ENCODE data around the gene KIFAP3. TPM values are rescaled to one million over a fixed set of nuclear protein-coding genes. Genes with fewer than 3 reads are reported as not detected.
"Not testable (repeated sequence)": the region's sequence is repeated elsewhere in the genome, so short reads cannot be mapped to it uniquely, and the experiment has no call there.

The KIFAP3 gene
- total and polyA plus RNA-seq, 4 donors, result 4.5 to 11.1 (median 6.9) TPM

DNA sequence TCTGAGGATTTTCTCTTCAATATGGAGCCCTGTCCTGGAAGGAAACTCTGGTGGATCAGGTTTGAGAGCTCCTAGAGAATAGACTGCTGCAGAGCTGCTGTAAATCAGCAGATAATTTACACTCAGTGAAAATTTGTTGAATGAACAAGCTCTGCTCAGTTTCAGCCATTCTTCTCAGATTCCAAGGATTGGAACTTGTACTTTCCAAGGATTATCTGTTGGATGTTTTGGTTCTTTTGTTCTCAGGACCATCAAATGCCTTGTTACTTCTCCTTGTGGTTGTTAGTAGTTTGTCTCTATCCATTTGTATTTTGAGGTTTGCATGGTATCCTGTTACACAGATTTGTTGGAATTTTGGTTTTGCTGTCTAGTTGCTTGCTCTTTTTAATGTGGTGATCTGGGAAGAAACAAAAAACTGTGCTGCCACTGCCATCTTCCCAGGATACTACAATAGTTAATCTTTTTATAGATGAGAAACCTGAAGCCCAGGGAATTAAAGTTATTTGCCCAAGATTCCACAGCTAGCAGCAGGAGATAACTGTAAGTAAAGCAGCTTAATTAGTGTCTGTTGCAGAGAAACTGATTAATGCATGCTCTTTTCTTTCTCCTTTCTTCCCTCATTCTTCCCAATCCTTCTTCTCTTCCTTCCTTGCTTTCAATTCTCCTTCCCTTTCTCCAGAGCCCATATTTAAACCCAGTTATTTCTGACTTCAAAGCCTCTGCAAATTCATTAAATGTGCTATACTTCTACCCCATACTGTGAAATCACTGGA, 21.7 kb upstream of the KIFAP3 start:
- TF ChIP-seq FOXA2 (IDR thresholded peaks at IDR 0.05), result no peak
- Histone ChIP-seq H3K9ac (ENCODE audit: low read depth in 1 of 2, low read length in 2 of 2) (no peak overlapping the region), H3K4me3 (ENCODE audit: low read depth in 1 of 3, low read length in 3 of 3) (no peak overlapping the region), H3K4me1 (ENCODE audit: control insufficient read depth in 4 of 4, insufficient read depth in 4 of 4, low read length in 3 of 4) (no peaks in the 10 kb centered on the region), H3K27ac (ENCODE audit: low read depth in 1 of 2, low read length in 2 of 2) (no peak overlapping the region), H3K36me3 (ENCODE audit: control insufficient read depth in 4 of 4, insufficient read depth in 3 of 4, low read depth in 1 of 4, low read length in 3 of 4) (no peaks in the 10 kb centered on the region), H3K27me3 (ENCODE audit: control insufficient read depth in 4 of 4, insufficient read depth in 4 of 4, low read length in 3 of 4) (peaks cover 0 to 5% (median 2%) of the 10 kb centered on the region in 4 donors), H3K9me3 (ENCODE audit: control insufficient read depth in 4 of 4, low read length in 3 of 4) (no peaks in the 10 kb centered on the region)
- DNase-seq (ENCODE audit: low spot score), result no peak

DNA sequence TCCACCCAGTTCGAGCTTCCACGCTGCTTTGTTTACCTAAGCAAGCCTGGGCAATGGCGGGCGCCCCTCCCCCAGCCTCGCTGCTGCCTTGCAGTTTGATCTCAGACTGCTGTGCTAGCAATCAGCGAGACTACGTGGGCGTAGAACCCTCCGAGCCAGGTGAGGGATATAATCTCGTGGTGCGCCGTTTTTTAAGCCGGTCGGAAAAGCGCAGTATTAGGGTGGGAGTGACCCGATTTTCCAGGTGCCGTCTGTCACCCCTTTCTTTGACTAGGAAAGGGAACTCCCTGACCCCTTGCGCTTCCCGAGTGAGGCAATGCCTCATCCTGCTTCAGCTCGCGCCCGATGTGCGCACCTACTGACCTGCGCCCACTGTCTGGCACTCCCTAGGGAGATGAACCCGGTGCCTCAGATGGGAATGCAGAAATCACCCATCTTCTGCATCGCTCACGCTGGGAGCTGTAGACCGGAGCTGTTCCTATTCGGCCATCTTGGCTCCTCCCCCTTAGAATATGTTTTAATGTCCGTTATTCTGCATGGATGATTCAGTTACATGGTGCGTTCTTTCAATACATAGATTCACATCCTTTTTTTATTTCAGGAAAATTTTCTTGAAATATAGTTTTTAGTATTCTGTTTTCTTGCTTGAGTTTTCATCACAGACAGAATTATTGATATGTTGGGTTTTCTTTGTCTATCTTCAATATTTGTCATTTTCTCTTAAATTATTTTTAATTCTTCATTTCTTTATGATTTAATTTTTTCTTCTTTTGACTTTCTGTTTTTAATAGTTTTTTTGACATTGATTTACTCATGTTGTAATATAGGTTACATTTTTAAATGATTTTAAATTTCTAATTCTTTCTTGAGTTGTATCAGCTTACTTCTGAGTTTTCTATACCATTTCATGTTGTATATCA, 20.5 kb upstream of the KIFAP3 start:
- not testable (repeated sequence) for H3K36me3 ChIP-seq (ENCODE audit: control insufficient read depth in 4 of 4, insufficient read depth in 3 of 4, low read depth in 1 of 4, low read length in 3 of 4); H3K9ac ChIP-seq (ENCODE audit: low read depth in 1 of 2, low read length in 2 of 2); DNase-seq (ENCODE audit: low spot score); H3K4me3 ChIP-seq (ENCODE audit: low read depth in 1 of 3, low read length in 3 of 3); H3K27me3 ChIP-seq (ENCODE audit: control insufficient read depth in 4 of 4, insufficient read depth in 4 of 4, low read length in 3 of 4); H3K27ac ChIP-seq (ENCODE audit: low read depth in 1 of 2, low read length in 2 of 2); H3K4me1 ChIP-seq (ENCODE audit: control insufficient read depth in 4 of 4, insufficient read depth in 4 of 4, low read length in 3 of 4); H3K9me3 ChIP-seq (ENCODE audit: control insufficient read depth in 4 of 4, low read length in 3 of 4)
- 81% methylated on average over 31 of the region's 31 CpGs for WGBS

DNA sequence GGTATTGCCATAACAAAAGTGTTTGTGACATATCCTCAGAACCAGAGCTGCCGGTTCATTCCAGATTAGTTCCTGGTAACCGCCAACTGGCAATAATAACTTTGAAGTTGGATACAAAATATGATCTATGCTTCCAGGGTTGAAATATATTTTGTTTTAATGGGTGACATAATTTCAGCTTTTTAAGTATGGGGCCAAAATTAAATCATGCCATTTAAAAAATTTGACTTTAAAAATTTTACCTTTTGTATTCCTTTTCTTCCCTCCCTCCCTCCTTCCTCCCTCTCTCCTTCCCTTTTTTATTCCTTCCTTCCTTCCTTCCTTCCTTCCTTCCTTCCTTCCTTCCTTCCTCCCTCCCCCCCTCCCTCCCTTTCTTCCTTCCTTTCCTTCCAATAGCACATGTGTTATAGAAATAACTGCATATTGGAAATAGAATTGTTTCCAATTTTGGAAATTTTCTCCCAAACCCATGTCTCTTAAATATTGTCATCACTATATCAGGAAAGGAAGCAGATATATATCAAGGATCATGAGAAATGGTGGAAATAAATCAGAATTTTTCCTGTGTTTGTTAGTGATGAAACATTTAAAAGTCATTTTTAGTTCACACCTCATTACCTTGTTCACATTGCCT, 12.0 kb upstream of the KIFAP3 start:
- no peaks in the 10 kb centered on the region for H3K27me3 ChIP-seq (ENCODE audit: control insufficient read depth in 4 of 4, insufficient read depth in 4 of 4, low read length in 3 of 4)
- H3K9ac ChIP-seq (ENCODE audit: low read depth in 1 of 2, low read length in 2 of 2), result no peak overlapping the region
- TF ChIP-seq GABPA (IDR thresholded peaks at IDR 0.05 in 1 of 2, conservative IDR thresholded peaks at IDR 0.05 in 1 of 2) (no peak), RAD21 (IDR thresholded peaks at IDR 0.05) (no peak), EGR1 (IDR thresholded peaks at IDR 0.05; ENCODE audit: low read depth in 2 of 2) (no peak), HNF4A (conservative IDR thresholded peaks at IDR 0.05) (no peak), NR2F2 (IDR thresholded peaks at IDR 0.05) (no peak)
- TF ChIP-seq, protein P1, sequence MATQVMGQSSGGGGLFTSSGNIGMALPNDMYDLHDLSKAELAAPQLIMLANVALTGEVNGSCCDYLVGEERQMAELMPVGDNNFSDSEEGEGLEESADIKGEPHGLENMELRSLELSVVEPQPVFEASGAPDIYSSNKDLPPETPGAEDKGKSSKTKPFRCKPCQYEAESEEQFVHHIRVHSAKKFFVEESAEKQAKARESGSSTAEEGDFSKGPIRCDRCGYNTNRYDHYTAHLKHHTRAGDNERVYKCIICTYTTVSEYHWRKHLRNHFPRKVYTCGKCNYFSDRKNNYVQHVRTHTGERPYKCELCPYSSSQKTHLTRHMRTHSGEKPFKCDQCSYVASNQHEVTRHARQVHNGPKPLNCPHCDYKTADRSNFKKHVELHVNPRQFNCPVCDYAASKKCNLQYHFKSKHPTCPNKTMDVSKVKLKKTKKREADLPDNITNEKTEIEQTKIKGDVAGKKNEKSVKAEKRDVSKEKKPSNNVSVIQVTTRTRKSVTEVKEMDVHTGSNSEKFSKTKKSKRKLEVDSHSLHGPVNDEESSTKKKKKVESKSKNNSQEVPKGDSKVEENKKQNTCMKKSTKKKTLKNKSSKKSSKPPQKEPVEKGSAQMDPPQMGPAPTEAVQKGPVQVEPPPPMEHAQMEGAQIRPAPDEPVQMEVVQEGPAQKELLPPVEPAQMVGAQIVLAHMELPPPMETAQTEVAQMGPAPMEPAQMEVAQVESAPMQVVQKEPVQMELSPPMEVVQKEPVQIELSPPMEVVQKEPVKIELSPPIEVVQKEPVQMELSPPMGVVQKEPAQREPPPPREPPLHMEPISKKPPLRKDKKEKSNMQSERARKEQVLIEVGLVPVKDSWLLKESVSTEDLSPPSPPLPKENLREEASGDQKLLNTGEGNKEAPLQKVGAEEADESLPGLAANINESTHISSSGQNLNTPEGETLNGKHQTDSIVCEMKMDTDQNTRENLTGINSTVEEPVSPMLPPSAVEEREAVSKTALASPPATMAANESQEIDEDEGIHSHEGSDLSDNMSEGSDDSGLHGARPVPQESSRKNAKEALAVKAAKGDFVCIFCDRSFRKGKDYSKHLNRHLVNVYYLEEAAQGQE (IDR thresholded peaks at IDR 0.05), result no peak
- TF ChIP-seq, protein P2, sequence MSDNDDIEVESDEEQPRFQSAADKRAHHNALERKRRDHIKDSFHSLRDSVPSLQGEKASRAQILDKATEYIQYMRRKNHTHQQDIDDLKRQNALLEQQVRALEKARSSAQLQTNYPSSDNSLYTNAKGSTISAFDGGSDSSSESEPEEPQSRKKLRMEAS (IDR thresholded peaks at IDR 0.05), result no peak
- DNase-seq (ENCODE audit: low spot score), result no peak
- no peak overlapping the region for H3K4me3 ChIP-seq (ENCODE audit: low read depth in 1 of 3, low read length in 3 of 3)
- no peaks in the 10 kb centered on the region for H3K36me3 ChIP-seq (ENCODE audit: control insufficient read depth in 4 of 4, insufficient read depth in 3 of 4, low read depth in 1 of 4, low read length in 3 of 4)
- H3K27ac ChIP-seq (ENCODE audit: low read depth in 1 of 2, low read length in 2 of 2), result no peak overlapping the region
- H3K9me3 ChIP-seq (ENCODE audit: control insufficient read depth in 4 of 4, low read length in 3 of 4), result no peaks in the 10 kb centered on the region
- H3K4me1 ChIP-seq (ENCODE audit: control insufficient read depth in 4 of 4, insufficient read depth in 4 of 4, low read length in 3 of 4), result no peaks in the 10 kb centered on the region
- 68% methylated on average over 2 of the region's 2 CpGs for WGBS
